HG02973 (cell line): ENCODE measurements around the gene OR2AT4.
A peak's percentile ranks its signal among the peaks of the same experiment; 100 is the strongest.
"Not testable (repeated sequence)": the region's sequence is repeated elsewhere in the genome, so short reads cannot be mapped to it uniquely, and the experiment has no call there.

Experiments used
- ATAC-seq: cut with Tn5 transposase; IDR thresholded peaks from one replicate; pipeline ENCODE4 v1.9.1; 2021; ENCODE audit warnings: moderate library complexity; ENCODE audit not compliant: unreplicated experiment

The OR2AT4 gene

GRCh38 chr11:75096456-75097172 lies at the start of gene OR2AT4:
OR2AT4 (minus strand) TSS chr11:75096876.
- no peak for ATAC-seq

GRCh38 chr11:75145972-75146519 lies 49.4 kb upstream of the OR2AT4 start:
- ATAC-seq, result no peak

- ATAC-seq, result no peak
These were observed 48.7 kb upstream of the OR2AT4 start for GRCh38 chr11:75145196-75145971.

GRCh38 chr11:75144716-75145014 lies 48.0 kb upstream of the OR2AT4 start:
- ATAC-seq, result no peak

GRCh38 chr11:75143420-75143731 lies 46.7 kb upstream of the OR2AT4 start:
- no peak for ATAC-seq

GRCh38 chr11:75142714-75143419 lies 46.2 kb upstream of the OR2AT4 start:
- peak; percentile 59 for ATAC-seq

- no peak for ATAC-seq
These were observed 44.5 kb upstream of the OR2AT4 start for GRCh38 chr11:75141166-75141565.

GRCh38 chr11:75140269-75141138 lies 43.8 kb upstream of the OR2AT4 start:
- no peak for ATAC-seq

GRCh38 chr11:75135651-75136050 lies 39.0 kb upstream of the OR2AT4 start:
- no peak for ATAC-seq

- ATAC-seq, result no peak
These were observed 38.5 kb upstream of the OR2AT4 start for GRCh38 chr11:75135021-75135650.

GRCh38 chr11:75133976-75134375 lies 37.3 kb upstream of the OR2AT4 start:
- ATAC-seq, result no peak

GRCh38 chr11:75132080-75132479 lies 35.4 kb upstream of the OR2AT4 start:
- ATAC-seq, result no peak

- no peak for ATAC-seq
These were observed 29.9 kb upstream of the OR2AT4 start for GRCh38 chr11:75126564-75126963.

GRCh38 chr11:75118577-75118976 lies 21.9 kb upstream of the OR2AT4 start:
- no peak for ATAC-seq

GRCh38 chr11:75114465-75114864 lies 17.8 kb upstream of the OR2AT4 start:
- ATAC-seq, result no peak

- ATAC-seq, result no peak
These were observed 16.4 kb upstream of the OR2AT4 start for GRCh38 chr11:75113030-75113429.

- ATAC-seq, result no peak
These were observed 15.5 kb upstream of the OR2AT4 start for GRCh38 chr11:75112200-75112599.

- no peak for ATAC-seq
These were observed 10.5 kb upstream of the OR2AT4 start for GRCh38 chr11:75107187-75107586.

- not testable (repeated sequence) for ATAC-seq
These were observed 9.4 kb upstream of the OR2AT4 start for GRCh38 chr11:75105967-75106681.

- no peak for ATAC-seq
These were observed 8.8 kb upstream of the OR2AT4 start for GRCh38 chr11:75105462-75105925.
